ENCODE results near the gene CABCOCO1.

Gene CABCOCO1

DNA sequence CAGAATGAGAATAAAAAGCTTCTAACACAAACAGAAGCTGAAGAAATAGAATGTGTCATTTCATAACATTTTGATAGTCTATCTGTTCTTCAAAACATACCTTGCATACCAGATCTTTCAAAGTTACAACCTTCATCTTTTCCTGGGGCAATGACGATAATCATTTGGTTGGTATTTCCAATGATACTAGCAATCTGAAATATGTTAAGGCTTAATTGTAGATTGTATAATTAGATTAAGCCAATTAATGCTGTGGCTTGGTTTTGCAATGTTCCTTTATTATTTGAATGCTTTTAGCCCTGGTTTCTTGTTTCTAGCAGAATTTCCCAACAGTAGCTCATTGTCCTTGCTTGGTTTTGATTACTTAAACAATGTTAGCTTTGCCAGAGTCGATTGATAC is 84.6 kb downstream of the CABCOCO1 start:
- H3K36me3 Mint-ChIP-seq, result peaks cover 0 to 1% of the 10 kb centered on the region in 2 donors
- peaks cover 12 to 18% of the 10 kb centered on the region in 2 donors for H3K4me1 Mint-ChIP-seq
- no peak overlapping the region for H3K4me3 Mint-ChIP-seq
- no peak for DNase-seq
- H3K9me3 Mint-ChIP-seq, result peaks cover 3 to 6% of the 10 kb centered on the region in 2 donors
- H3K27ac Mint-ChIP-seq, result no peak overlapping the region
- ATAC-seq (replicated peaks), result no peak
- H3K27me3 Mint-ChIP-seq, result no peaks in the 10 kb centered on the region

DNA sequence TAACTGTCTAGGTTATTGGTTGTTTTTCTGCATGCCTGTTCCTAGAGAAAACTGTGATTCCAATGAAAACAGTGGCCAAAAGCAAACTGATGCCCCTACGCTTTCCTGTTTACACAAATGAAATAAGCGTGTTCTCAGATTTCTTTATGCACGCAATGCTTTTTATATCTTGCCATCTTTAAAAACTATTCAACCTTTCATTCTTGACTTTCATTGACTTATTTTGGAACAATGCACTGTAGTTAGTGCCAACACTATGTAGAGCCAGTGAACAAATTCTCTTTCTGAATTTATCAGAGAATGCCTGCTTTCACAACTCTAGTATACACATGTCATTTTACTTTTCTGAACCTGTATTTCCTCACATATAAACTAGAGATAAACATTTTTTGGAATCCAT is 86.6 kb downstream of the CABCOCO1 start:
- H3K9me3 Mint-ChIP-seq, result peaks cover 0 to 2% of the 10 kb centered on the region in 2 donors

DNA sequence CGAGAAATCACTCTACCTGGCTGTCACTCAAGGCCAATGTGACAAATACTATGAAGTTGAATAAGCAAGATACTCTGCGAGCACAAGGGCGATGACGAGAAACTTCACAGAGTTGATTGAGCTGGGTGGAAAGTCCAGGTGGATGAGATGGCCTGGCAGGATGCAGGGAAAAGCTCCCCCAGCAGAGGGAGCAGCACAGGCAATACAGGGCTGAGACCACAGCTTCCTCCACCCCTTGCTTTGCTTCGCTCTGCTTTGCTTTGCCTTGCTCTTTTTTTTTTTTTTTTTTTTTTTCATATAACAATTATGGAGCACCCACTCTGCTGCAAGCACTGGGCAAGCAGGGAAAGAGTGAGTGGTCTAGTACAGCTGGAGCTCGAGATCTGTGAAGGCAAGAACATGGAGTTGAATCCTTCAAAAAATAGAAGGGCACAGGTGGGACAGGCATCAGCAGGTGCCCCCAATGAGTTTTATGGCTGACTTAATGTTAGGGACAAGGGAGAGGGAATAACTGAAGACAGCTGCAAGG is 88.3 kb downstream of the CABCOCO1 start:
- Mint-ChIP-seq H3K9me3 (no peaks in the 10 kb centered on the region), H3K27me3 (no peaks in the 10 kb centered on the region), H3K36me3 (no peaks in the 10 kb centered on the region), H3K27ac (peak overlapping the region; percentile 79), H3K4me1 (peaks cover 12 to 31% of the 10 kb centered on the region in 2 donors), H3K4me3 (peak overlapping the region in 1 of 2 donors; percentile 74)
- ATAC-seq (replicated peaks), result peak; percentile 96 to 97
- peak; percentile 70 for DNase-seq

More for the DNA sequence above, 86.6 kb downstream of the CABCOCO1 start:
- Mint-ChIP-seq H3K27me3 (no peaks in the 10 kb centered on the region), H3K36me3 (no peaks in the 10 kb centered on the region), H3K4me3 (no peak overlapping the region), H3K4me1 (peaks cover 12 to 22% of the 10 kb centered on the region in 2 donors), H3K27ac (no peak overlapping the region)
- ATAC-seq (replicated peaks) (no peak), DNase-seq (no peak)

DNA sequence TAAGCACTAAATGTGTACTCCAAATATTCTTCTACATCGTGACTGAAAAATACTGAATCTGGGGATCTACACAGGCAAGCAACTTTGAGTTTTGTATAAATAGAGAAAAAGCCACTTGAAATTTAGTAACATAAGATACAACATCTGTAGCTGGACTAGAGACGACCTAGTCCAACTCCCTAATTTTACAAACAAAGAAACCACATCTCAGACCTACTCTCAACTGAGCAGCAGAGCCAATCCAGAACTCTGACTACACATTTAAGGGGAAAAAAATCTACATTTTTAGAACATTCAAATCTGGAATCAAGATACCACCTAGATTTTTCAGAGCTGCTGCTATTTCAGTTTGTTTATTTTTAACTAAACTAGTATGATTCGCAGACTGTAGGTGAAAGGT is 88.9 kb downstream of the CABCOCO1 start:
- peak overlapping the region; percentile 63 to 74 for H3K4me3 Mint-ChIP-seq

DNA sequence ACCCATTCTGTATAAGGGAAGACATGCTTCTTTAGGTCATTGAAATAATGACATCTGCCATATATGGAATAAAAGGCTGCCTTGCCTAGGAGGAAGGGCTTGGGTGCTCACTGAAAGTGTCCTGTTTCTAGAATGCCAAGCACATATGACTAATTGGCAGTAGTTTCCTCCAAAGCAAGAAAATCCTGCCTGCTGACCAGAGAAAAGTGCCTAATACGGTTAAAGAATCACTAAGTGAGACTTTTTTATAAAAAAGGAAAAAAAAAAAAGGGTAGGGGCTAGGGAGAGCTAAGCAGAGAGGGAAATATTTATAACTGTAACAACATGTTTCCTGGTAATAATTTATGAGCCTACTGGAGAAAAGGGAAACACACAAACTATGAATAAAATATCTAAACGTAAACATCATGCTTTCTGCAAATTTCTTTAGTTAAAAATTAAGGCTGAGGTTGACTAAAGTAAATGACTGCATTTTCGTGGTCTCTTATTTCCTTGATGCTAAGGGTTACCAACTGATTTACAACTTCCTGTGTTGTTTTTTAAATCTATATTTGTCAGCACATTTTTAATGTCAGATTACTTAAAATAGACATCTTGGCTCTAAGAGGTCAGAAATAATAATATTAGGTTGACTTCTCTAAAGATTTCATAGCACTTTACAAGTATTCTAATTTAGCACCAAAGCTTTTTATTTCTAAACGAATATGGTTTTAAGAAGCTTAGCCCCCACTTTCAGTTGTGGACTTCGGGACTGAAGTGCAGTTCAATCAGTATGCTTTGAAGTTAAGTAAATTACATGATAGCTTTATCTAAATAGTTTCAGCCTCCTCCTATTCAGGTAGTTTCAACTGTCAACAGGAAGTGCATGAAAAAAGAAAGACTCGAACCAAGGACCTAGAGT is 89.6 kb downstream of the CABCOCO1 start:
- Mint-ChIP-seq H3K9me3 (no peaks in the 10 kb centered on the region), H3K36me3 (no peaks in the 10 kb centered on the region), H3K27ac (peak overlapping the region; percentile 63), H3K4me3 (peak overlapping the region; percentile 36 to 63), H3K4me1 (peaks cover 12 to 31% of the 10 kb centered on the region in 2 donors), H3K27me3 (no peaks in the 10 kb centered on the region)
- peak; percentile 52 to 61 for ATAC-seq (replicated peaks)
- no peak for DNase-seq

More for the DNA sequence above, 88.9 kb downstream of the CABCOCO1 start:
- H3K27me3 Mint-ChIP-seq, result no peaks in the 10 kb centered on the region
- H3K9me3 Mint-ChIP-seq, result no peaks in the 10 kb centered on the region
- no peak overlapping the region for H3K27ac Mint-ChIP-seq
- H3K36me3 Mint-ChIP-seq, result no peaks in the 10 kb centered on the region
- DNase-seq, result no peak
- peak in 1 of 2 donors; percentile 30 for ATAC-seq (replicated peaks)
- peaks cover 12 to 31% of the 10 kb centered on the region in 2 donors for H3K4me1 Mint-ChIP-seq

DNA sequence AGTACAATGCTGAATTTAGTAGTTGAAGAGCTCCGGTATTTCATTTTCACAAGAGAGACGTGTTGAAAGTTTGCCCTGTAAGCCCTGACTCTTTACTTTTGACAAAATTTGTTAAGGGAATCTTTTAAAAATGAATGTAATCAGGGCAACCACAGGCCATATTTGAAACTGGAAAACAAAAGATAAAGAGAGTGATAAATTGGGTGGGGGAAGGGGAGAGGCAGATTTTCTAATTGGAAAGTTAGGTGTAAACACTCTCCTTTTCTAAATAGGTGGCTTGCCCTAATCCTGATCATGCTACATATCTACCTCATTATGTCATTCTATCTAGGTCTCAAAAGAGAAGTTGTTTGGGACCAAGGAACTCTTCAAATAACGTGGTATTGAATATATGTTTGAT is 90.7 kb downstream of the CABCOCO1 start:
- no peak for DNase-seq
- H3K27ac Mint-ChIP-seq, result no peak overlapping the region

DNA sequence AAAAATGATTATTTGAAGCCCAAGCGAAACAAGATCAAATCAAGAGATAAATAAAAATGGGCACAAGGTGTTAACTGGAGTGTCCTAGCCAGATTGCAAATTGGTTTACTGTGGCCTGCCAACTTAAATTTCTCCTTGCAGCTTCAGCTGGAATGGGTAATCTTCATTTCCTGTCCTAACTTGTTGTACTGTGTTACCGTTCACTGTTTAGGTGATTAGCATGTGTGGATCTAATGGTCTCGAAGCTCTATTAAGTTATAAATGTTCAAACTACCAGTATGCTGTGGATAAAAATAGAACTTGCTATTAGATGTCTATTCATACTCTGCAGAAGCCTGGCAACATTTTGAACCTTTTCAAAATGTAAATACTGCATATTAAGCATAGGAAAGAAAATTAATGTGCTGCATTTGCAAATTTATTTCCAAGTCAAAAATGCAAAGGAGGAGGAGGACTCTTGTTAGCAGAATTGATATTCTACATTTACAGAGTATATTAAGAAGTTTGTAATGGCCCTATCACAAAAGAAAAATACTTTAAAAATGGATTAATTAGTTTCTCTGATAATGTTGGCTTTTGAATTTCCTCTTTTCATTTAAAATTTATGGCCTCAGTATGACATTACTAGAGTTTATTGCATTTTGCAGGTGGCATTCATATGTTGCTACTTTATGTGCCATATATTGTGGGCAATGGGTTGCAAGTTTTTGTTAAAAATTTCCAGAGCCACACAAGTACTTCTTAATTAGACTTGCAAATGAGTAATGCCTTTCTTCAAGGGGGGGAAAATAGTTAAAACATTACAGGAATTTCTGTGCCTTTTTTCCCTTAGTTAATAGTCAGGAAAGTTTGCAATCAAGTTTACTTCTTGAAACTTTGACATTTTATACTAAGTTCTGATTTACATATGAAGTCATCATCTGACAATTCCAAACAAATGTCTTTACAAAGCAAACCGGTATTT is 92.1 kb downstream of the CABCOCO1 start:
- Mint-ChIP-seq H3K9me3 (no peaks in the 10 kb centered on the region), H3K4me1 (peaks cover 12 to 31% of the 10 kb centered on the region in 2 donors), H3K27ac (no peak overlapping the region), H3K27me3 (no peaks in the 10 kb centered on the region), H3K4me3 (no peak overlapping the region), H3K36me3 (no peaks in the 10 kb centered on the region)
- ATAC-seq (replicated peaks), result no peak
- no peak for DNase-seq

More for the DNA sequence above, 90.7 kb downstream of the CABCOCO1 start:
- no peak for ATAC-seq (replicated peaks)
- Mint-ChIP-seq H3K4me3 (no peak overlapping the region), H3K9me3 (no peaks in the 10 kb centered on the region), H3K4me1 (peaks cover 12 to 31% of the 10 kb centered on the region in 2 donors), H3K36me3 (no peaks in the 10 kb centered on the region), H3K27me3 (no peaks in the 10 kb centered on the region)

DNA sequence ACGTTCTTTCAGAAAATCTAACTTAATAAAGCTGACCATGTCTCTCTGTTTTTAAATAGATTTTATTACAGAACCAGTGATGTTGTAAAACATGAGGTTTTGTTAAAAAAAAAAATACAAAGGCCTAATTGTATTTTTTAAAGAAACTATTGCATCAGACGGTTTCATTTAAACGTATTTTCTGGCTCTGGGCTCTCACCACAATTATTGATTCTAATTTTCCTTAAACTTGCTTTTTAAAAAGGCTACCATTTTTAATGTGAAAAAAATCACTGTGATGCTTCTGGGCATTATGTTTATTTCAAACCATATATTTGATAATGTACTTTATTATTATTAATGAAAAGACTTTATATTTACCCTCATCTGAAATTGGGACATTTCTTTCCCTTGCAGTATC is 94.3 kb downstream of the CABCOCO1 start:
- Mint-ChIP-seq H3K9me3 (peaks cover 0 to 2% of the 10 kb centered on the region in 2 donors), H3K4me1 (peaks cover 3 to 16% of the 10 kb centered on the region in 2 donors), H3K4me3 (no peak overlapping the region), H3K36me3 (no peaks in the 10 kb centered on the region), H3K27me3 (no peaks in the 10 kb centered on the region), H3K27ac (no peak overlapping the region)
- no peak for DNase-seq
- ATAC-seq (replicated peaks), result no peak

DNA sequence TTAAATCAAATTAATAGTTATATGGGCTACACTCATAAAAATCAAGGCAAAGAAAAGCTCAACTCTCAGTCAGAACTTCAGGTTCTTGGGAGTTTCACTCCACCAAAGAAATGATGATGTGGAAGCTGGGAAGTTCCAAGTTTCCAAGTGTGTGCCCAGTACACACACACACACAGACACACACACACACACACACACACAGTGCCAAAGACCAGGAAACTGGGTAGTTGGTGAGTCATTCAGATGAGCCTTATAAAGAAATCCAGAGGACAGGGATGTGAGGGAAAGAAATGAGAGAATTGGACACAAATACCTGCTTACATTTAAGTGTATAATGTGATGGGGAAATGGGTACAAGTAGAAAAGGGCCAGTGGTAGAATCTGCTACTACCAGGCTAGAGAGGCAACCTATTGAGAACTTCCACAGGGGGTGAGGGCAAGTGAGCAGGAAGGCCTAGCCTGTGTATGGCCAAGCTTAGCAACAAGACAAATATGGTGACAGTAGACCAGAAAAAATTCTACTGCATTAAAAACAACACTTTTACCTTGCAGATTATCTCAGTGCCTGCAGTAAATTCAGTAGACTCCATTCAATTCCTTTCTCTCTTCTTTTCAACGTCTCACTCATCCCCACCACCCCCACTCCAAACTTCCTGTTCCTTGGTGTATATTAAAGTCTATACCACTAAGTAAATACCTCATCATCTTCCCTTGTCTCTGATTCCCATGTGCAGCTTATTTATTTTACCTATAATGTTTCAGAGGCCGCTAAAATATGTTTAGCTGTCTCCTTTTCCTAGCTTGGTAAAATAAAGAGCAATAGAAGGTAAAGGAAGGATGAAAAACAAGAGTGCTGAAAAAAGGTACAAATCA is 95.0 kb downstream of the CABCOCO1 start:
- DNase-seq, result no peak
- no peak overlapping the region for H3K27ac Mint-ChIP-seq
- H3K27me3 Mint-ChIP-seq, result no peaks in the 10 kb centered on the region
- no peaks in the 10 kb centered on the region for H3K36me3 Mint-ChIP-seq
- no peak overlapping the region for H3K4me3 Mint-ChIP-seq
- H3K4me1 Mint-ChIP-seq, result peaks cover 0 to 10% of the 10 kb centered on the region in 2 donors
- no peak for ATAC-seq (replicated peaks)
- peaks cover 0 to 2% of the 10 kb centered on the region in 2 donors for H3K9me3 Mint-ChIP-seq

DNA sequence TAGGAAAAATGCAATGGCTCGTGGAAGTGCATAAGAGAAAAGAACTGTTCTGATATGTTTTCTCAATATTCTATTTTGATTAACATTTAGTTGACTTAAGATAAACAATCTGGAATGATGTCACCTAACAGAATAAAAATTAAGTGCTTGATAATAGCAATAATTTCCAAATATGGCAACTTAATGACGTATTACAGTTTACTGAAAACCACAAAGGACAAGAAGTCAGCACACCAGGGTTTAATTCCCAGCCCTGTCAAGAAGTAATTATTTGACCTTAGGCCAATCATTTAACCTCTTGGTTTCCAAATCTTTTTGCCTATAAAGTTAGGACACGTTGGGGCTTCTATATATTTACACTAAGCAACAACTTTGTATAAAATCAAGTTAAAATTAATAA is 95.7 kb downstream of the CABCOCO1 start:
- H3K27ac Mint-ChIP-seq, result no peak overlapping the region
- peaks cover 0 to 2% of the 10 kb centered on the region in 2 donors for H3K9me3 Mint-ChIP-seq

DNA sequence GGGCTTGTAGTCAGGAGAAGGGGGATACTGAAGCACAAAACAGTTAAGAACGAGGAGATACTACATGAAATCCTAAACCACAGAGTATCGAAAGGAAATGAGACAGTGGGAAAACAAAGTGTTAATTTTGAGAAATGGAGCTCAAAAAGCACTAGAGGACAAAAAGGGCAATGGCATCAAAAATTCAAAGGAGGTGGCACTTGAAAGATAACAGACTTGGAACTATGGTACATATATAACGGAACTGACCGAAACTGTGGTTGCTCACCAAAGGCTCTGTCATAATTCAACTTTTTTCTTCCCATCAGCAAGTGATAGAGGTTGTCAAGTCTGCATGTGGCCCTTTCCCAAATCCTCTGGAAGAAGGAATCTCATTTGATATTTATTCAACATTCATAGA is 97.0 kb downstream of the CABCOCO1 start:
- Mint-ChIP-seq H3K4me1 (peaks cover 0 to 4% of the 10 kb centered on the region in 2 donors), H3K4me3 (no peak overlapping the region), H3K27me3 (no peaks in the 10 kb centered on the region), H3K36me3 (no peaks in the 10 kb centered on the region), H3K27ac (no peak overlapping the region), H3K9me3 (peaks cover 0 to 2% of the 10 kb centered on the region in 2 donors)
- DNase-seq (no peak), ATAC-seq (replicated peaks) (no peak)

More for the DNA sequence above, 95.7 kb downstream of the CABCOCO1 start:
- DNase-seq, result no peak
- H3K27me3 Mint-ChIP-seq, result no peaks in the 10 kb centered on the region
- H3K36me3 Mint-ChIP-seq, result no peaks in the 10 kb centered on the region
- H3K4me1 Mint-ChIP-seq, result peaks cover 0 to 10% of the 10 kb centered on the region in 2 donors
- no peak overlapping the region for H3K4me3 Mint-ChIP-seq
- no peak for ATAC-seq (replicated peaks)

DNA sequence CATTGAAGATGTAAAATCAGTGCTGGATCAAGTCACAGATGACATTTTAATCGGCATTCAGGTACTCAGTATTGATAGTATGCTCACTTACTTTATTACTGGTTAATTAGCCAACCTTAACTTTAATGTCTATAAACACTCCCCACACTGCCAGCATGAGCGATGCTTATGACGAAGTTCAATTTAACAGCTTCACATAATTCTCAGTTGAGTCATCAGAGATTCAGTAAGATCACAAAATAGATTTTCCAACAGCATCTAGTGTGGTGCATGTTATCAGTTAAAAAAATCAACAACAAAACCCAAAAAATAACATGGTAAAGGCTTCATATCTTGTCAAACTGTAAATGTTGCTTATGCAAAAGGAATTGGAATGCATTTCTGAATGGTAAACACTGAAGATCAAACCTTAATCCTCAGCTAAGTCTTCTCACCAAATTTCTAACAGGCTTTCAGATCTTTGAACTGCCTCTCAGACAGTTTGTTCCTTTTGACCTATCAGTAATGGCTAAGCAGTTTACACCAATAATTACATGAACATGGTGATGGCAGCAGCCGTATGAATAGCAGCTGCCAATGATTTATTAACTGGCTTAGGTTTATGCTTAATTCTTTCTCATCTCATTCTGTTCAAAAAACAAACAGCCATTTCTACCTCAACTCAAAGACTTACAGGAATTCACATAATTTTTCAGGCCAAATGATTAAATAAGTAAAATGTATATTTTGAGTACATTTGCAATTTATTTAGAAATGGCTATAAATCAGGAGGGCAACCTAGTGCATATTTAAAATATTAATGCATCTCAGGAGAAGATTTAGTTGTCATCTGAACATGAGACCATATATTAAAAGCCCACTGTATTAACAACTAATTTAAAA is 98.5 kb downstream of the CABCOCO1 start:
- Mint-ChIP-seq H3K4me1 (peaks cover 4 to 8% of the 10 kb centered on the region in 2 donors), H3K9me3 (peaks cover 0 to 2% of the 10 kb centered on the region in 2 donors), H3K27ac (no peak overlapping the region), H3K4me3 (no peak overlapping the region), H3K36me3 (no peaks in the 10 kb centered on the region), H3K27me3 (no peaks in the 10 kb centered on the region)
- DNase-seq, result no peak
- no peak for ATAC-seq (replicated peaks)
